Epidermal melanocyte (primary cell): ENCODE results near the gene PPP6R2.

Experiments used
- DNase-seq: peaks from one replicate; pipeline ENCODE4 v3.0.0; 2011; ENCODE audit warnings: low spot score; ENCODE audit not compliant: insufficient read length

PPP6R2 gene

GRCh38 chr22:50342651-50343540, at the start of gene PPP6R2:
Gene PPP6R2 (plus strand): TSS chr22:50343327. CDS start chr22:50393909, 50,582 bp downstream.
- peak; percentile 42 for DNase-seq

GRCh38 chr22:50293441-50294318, 49.4 kb upstream of the PPP6R2 start:
- peak; percentile 78 for DNase-seq

- no peak for DNase-seq
Measured at GRCh38 chr22:50294319-50294656, 48.8 kb upstream of the PPP6R2 start.

- no peak for DNase-seq
Measured at GRCh38 chr22:50296658-50297490, 46.3 kb upstream of the PPP6R2 start.

- DNase-seq: no peak
Measured at GRCh38 chr22:50297510-50298265, 45.4 kb upstream of the PPP6R2 start.

- DNase-seq: no peak
Measured at GRCh38 chr22:50298266-50298637, 44.9 kb upstream of the PPP6R2 start.

GRCh38 chr22:50298937-50299784, 44.0 kb upstream of the PPP6R2 start:
- DNase-seq: no peak

GRCh38 chr22:50299785-50300619, 43.1 kb upstream of the PPP6R2 start:
- no peak for DNase-seq

- no peak for DNase-seq
Measured at GRCh38 chr22:50300620-50301257, 42.4 kb upstream of the PPP6R2 start.

GRCh38 chr22:50301581-50301991, 41.5 kb upstream of the PPP6R2 start:
- no peak for DNase-seq

- no peak for DNase-seq
Measured at GRCh38 chr22:50302041-50302541, 41.0 kb upstream of the PPP6R2 start.

- DNase-seq: no peak
Measured at GRCh38 chr22:50302564-50302963, 40.6 kb upstream of the PPP6R2 start.

GRCh38 chr22:50303515-50303847, 39.6 kb upstream of the PPP6R2 start:
- DNase-seq: no peak

- DNase-seq: no peak
Measured at GRCh38 chr22:50303848-50304527, 39.1 kb upstream of the PPP6R2 start.

- DNase-seq: no peak
Measured at GRCh38 chr22:50304528-50305392, 38.4 kb upstream of the PPP6R2 start.

- DNase-seq: no peak
Measured at GRCh38 chr22:50305393-50305922, 37.7 kb upstream of the PPP6R2 start.
